Measurements from ENCODE around the gene P3H4. TPM values are rescaled to one million over a fixed set of nuclear protein-coding genes. Genes with fewer than 3 reads are reported as not detected.

Gene P3H4
- total RNA-seq, 2 experiments from 2014 or later = 1.5 to 2.0 TPM

GRCh38 chr17:41818024-41818423, 6.3 kb upstream of the P3H4 start:
- ATAC-seq = no peak
- H3K9me3 Mint-ChIP-seq (ENCODE audit: low read depth) = no peaks in the 10 kb centered on the region
- H3K27ac Mint-ChIP-seq = no peak overlapping the region
- H3K36me3 Mint-ChIP-seq (ENCODE audit: low read depth) = no peaks in the 10 kb centered on the region
- POLR2A ChIA-PET = interaction anchor here (0.5 to 0.7 kb wide), 2 partner anchors 154 to 527 kb away, joined by 4 to 5 read pairs; no protein-coding TSS in a partner anchor
- no peaks in the 10 kb centered on the region for H3K4me1 Mint-ChIP-seq
- intact Hi-C loops (cut with DNase I, micrococcal nuclease) = no loop called here
- H3K27me3 Mint-ChIP-seq = no peaks in the 10 kb centered on the region
- no peak for DNase-seq
- no peak overlapping the region for H3K4me3 Mint-ChIP-seq
- CTCF ChIA-PET = no interaction called here

- H3K36me3 Mint-ChIP-seq (ENCODE audit: low read depth) = no peaks in the 10 kb centered on the region
- intact Hi-C loops (cut with DNase I, micrococcal nuclease) = no loop called here
- ATAC-seq = no peak
- POLR2A ChIA-PET = no interaction called here
- CTCF ChIA-PET = interaction anchor here (0.7 kb wide), 1 partner anchor 24 kb away, joined by 4 read pairs; no protein-coding TSS in a partner anchor
- no peaks in the 10 kb centered on the region for H3K9me3 Mint-ChIP-seq (ENCODE audit: low read depth)
- H3K27me3 Mint-ChIP-seq = peaks cover 2% of the 10 kb centered on the region
- no peak for DNase-seq
- no peak overlapping the region for H3K27ac Mint-ChIP-seq
- H3K4me1 Mint-ChIP-seq = peaks cover 7% of the 10 kb centered on the region
- no peak overlapping the region for H3K4me3 Mint-ChIP-seq
Observed at GRCh38 chr17:41816637-41817320, 5.0 kb upstream of the P3H4 start.

DNA sequence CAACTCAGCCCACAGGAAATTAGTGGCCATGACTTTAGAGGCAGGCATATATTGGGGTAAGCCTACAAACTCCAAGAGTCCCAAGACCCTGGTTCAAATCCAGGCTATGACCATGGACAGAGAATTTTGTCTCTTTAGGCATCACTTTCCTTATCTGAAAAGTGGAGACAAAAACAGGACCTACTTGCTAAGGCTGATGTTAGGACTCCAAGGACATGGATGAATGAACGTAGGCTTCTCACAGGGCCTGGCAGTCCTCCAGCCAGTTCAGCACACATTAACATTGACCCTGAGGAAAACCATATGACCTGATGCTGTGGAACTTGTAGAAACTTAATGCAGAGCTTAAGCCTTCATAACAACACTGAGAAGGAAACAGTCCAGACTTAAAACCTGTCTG, 2.4 kb upstream of the P3H4 start:
- Mint-ChIP-seq H3K4me3 (no peak overlapping the region), H3K9me3 (ENCODE audit: low read depth) (no peaks in the 10 kb centered on the region), H3K27me3 (peaks cover 2% of the 10 kb centered on the region), H3K27ac (no peak overlapping the region), H3K4me1 (peaks cover 22% of the 10 kb centered on the region), H3K36me3 (ENCODE audit: low read depth) (no peaks in the 10 kb centered on the region)
- ATAC-seq = no peak
- intact Hi-C loops (cut with DNase I, micrococcal nuclease) = no loop called here
- ChIA-PET POLR2A (no interaction called here), CTCF (interaction anchor here (0.6 to 1.2 kb wide), 4 partner anchors 12 to 118 kb away, joined by 3 to 5 read pairs (median 4); no protein-coding TSS in a partner anchor)
- DNase-seq = no peak

DNA sequence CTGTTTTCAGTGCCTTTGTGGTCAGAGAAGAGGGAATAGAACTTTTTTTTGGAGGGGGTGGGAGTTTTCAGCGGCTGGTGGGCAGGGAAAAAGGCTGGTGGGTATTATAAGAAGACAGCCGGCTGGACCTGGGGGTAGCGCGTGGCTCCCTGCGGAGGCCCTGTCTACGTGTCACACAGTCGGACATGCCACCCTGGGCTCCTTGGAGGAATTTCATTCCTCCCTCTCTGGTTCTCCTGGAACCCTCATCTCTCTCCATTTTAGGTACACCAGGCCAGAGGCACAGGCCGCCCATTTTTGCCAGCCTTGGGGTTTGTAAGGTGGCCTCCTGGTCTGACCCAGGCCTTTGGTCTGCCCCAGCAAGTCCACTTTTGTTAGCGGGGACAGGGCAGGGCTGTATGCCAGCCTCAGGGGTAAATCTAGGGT, 2.0 kb upstream of the P3H4 start:
- Mint-ChIP-seq H3K27ac (no peak overlapping the region), H3K9me3 (ENCODE audit: low read depth) (no peaks in the 10 kb centered on the region), H3K36me3 (ENCODE audit: low read depth) (no peaks in the 10 kb centered on the region), H3K4me1 (peaks cover 22% of the 10 kb centered on the region), H3K4me3 (no peak overlapping the region), H3K27me3 (peaks cover 2% of the 10 kb centered on the region)
- no peak for DNase-seq
- intact Hi-C loops (cut with DNase I, micrococcal nuclease) = no loop called here
- ChIA-PET CTCF (interaction anchor here (0.7 kb wide), 1 partner anchor 108 kb away, joined by 3 read pairs; no protein-coding TSS in a partner anchor), POLR2A (no interaction called here)
- no peak for ATAC-seq

DNA sequence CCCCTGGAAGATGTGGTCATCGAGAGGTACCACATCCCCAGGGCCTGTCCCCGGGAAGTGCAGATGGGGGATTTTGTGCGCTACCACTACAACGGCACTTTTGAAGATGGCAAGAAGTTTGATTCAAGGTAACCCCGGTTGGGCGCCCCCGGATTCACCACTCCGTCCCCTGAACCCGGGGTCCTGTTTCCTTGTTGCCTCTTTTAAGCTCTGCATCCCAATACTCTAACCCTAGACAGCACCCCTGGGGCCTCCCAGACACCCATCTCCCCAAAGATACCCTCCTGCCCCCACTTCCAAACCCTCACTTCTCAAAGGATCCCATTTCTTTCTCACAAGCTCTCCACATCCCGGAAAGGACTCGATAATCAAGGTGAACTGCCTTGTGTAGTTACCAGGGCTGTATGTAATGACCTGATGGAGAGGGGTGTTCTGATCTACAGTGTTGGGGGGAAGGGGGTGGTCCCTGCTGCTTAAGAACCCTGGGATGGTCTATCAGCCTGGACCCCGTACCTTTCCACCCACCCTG, 1.5 kb upstream of the P3H4 start:
- H3K4me3 Mint-ChIP-seq = no peak overlapping the region
- DNase-seq = no peak
- ChIA-PET POLR2A (no interaction called here), CTCF (interaction anchor here (0.7 kb wide), 1 partner anchor 108 kb away, joined by 3 read pairs; no protein-coding TSS in a partner anchor)
- peaks cover 22% of the 10 kb centered on the region for H3K4me1 Mint-ChIP-seq
- H3K36me3 Mint-ChIP-seq (ENCODE audit: low read depth) = no peaks in the 10 kb centered on the region
- H3K27ac Mint-ChIP-seq = no peak overlapping the region
- H3K27me3 Mint-ChIP-seq = peaks cover 2% of the 10 kb centered on the region
- H3K9me3 Mint-ChIP-seq (ENCODE audit: low read depth) = no peaks in the 10 kb centered on the region
- intact Hi-C loops (cut with DNase I, micrococcal nuclease) = no loop called here
- no peak for ATAC-seq

DNA sequence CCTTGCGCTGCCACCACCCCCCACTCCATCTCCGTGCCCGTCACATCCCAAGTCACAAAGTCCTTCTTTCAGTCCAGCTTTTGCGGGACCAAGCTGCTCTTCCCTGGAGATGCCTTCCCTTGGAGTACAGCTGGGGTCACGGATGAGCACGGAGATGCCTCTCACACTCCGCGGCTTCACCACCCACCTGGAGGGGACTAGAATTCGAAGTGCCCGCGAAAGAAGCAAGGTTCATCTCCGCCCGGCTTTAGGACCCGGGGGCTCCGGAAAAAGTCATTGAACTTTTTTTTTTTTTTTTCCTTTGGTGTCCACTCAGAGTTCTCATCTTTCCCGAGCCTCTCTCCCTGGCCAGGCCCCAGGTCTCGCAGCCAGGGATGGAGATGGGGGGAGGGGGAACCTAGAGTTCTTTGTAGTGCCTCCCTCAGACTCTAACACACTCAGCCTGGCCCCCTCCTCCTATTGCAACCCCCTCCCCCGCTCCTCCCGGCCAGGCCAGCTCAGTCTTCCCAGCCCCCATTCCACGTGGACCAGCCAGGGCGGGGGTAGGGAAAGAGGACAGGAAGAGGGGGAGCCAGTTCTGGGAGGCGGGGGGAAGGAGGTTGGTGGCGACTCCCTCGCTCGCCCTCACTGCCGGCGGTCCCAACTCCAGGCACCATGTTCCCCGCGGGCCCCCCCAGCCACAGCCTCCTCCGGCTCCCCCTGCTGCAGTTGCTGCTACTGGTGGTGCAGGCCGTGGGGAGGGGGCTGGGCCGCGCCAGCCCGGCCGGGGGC, 817 bp upstream of the P3H4 start, which contains the start of gene FKBP10:
Gene FKBP10 (plus strand): TSS at position 624 of the 771 bp plus-strand sequence. CDS start 31 bp downstream, at position 655.
- intact Hi-C loops (cut with DNase I, micrococcal nuclease) = loop anchor here in 1 of 2 experiments (1.0 kb wide), 1 partner anchor 53 kb away; the partner anchor contains the start of gene KLHL11
- Mint-ChIP-seq H3K4me1 (peaks cover 22% of the 10 kb centered on the region), H3K27ac (peak within 1 kb of the TSS; percentile 58), H3K4me3 (peak within 1 kb of the TSS; percentile 76), H3K36me3 (ENCODE audit: low read depth) (no peaks in the 10 kb centered on the region), H3K27me3 (peaks cover 2% of the 10 kb centered on the region), H3K9me3 (ENCODE audit: low read depth) (no peaks in the 10 kb centered on the region)
- ChIA-PET CTCF (interaction anchor here (0.6 to 2.1 kb wide), 3 partner anchors 16 to 26 kb away, joined by 3 to 6 read pairs (median 3); partner anchors contain the start of gene JUP), POLR2A (no interaction called here)
- DNase-seq (peak; percentile 56), ATAC-seq (no peak)

DNA sequence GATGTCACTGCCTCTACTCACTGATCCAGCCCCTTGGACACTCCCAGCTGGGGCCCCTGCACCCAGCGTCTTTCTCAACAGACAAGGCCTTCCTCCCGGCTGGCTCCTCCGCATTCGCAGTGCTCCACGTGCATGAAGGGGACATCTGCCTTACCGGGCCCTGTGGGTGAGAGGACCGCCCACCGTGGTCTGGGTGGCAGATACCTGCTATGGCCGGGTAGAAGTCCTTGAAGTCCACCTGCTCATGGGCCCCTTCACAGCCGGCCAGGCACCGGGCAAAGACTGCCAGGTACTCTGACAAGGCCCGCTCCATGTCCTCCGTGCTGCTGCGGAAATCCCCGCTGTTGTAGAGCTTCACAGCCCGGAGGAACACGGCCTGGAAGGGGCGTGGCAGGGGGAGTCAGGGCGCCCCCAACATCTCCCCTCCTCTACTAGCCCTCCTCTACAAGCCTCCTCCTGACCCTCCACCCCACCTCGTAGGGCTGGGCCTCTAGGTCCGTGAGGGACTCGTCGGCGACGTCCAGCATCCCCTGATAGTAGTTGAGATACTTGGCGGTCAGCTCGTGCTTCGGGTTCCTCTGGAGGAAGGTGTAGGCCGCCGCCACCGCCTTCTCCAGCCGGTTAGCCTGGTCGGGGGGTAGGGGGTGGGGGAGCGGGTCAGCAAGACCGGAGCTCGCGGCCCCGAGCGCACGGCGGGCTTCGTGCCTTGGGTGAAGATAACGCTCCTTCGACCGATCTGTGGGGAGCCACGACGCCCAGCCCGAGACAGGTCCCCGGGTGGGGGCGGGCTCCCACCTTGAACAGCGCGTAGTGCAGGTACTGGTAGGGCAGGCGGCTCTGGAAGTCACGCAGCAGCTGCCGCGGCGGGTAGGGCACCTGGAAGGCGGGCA, 845 bp downstream of the P3H4 start:
- POLR2A ChIA-PET = interaction anchor here (0.5 to 1.0 kb wide), 2 partner anchors 13 to 24 kb away, joined by 3 read pairs; partner anchors contain the start of gene JUP
- H3K4me3 Mint-ChIP-seq = peak overlapping the region; percentile 76
- peak; percentile 24 for ATAC-seq

DNA sequence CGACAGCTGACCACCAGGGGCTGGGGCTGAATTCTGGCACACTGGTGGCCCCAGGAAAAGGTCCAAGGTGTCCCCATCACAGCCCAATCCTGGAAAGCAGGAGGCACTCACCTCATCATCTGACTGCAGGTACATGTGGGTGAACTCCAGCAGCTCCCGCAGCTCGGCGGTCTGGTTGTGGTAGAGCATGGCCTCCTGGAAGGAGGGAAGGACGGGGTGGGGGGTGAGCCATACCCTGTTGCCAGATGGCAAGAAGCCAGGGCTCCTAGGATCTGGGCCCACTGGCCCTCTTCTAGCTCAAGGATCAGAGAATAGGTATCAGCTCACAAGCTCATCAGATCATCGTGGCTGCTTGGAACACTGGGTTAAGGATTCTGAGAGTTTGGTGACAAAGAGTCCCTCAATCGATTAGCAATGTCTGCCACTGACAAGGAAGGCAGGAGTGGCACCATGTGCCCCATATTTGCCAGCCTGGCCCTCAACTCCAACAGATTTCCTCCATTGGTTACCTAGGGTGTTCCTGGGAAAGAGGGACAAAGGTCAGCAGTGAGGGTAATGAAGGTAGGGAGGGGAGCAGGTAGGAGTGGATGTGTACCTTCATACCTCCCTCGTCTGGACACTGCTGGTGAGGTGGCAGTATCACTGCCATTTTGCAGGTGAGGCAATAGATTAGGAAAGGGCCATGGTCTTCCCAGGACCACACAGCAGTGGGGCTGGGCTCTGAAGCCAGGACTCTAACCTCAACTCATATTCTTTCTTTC, 4.9 kb downstream of the P3H4 start:
- H3K36me3 Mint-ChIP-seq (ENCODE audit: low read depth) = no peaks in the 10 kb centered on the region
- no peaks in the 10 kb centered on the region for H3K27me3 Mint-ChIP-seq
- no peaks in the 10 kb centered on the region for H3K9me3 Mint-ChIP-seq (ENCODE audit: low read depth)
- H3K27ac Mint-ChIP-seq = no peak overlapping the region
- intact Hi-C loops (cut with DNase I, micrococcal nuclease) = no loop called here
- no peak overlapping the region for H3K4me3 Mint-ChIP-seq
- POLR2A ChIA-PET = no interaction called here
- DNase-seq = no peak
- CTCF ChIA-PET = interaction anchor here (0.6 kb wide), 1 partner anchor 1053 kb away, joined by 3 read pairs; no protein-coding TSS in a partner anchor
- no peak for ATAC-seq
- H3K4me1 Mint-ChIP-seq = peaks cover 15% of the 10 kb centered on the region

More for the DNA sequence above, 845 bp downstream of the P3H4 start:
- Mint-ChIP-seq H3K4me1 (peaks cover 22% of the 10 kb centered on the region), H3K27ac (no peak overlapping the region), H3K36me3 (ENCODE audit: low read depth) (no peaks in the 10 kb centered on the region), H3K9me3 (ENCODE audit: low read depth) (no peaks in the 10 kb centered on the region), H3K27me3 (peaks cover 2% of the 10 kb centered on the region)
- intact Hi-C loops (cut with DNase I, micrococcal nuclease) = loop anchor here in 1 of 2 experiments (1.0 to 2.0 kb wide), 2 partner anchors 24 to 72 kb away; no protein-coding TSS in a partner anchor
- DNase-seq = no peak
- CTCF ChIA-PET = interaction anchor here (0.7 to 2.1 kb wide), 14 partner anchors 9 to 687 kb away, joined by 3 to 6 read pairs (median 4); partner anchors contain the start of genes EIF1, JUP and KLHL11

DNA sequence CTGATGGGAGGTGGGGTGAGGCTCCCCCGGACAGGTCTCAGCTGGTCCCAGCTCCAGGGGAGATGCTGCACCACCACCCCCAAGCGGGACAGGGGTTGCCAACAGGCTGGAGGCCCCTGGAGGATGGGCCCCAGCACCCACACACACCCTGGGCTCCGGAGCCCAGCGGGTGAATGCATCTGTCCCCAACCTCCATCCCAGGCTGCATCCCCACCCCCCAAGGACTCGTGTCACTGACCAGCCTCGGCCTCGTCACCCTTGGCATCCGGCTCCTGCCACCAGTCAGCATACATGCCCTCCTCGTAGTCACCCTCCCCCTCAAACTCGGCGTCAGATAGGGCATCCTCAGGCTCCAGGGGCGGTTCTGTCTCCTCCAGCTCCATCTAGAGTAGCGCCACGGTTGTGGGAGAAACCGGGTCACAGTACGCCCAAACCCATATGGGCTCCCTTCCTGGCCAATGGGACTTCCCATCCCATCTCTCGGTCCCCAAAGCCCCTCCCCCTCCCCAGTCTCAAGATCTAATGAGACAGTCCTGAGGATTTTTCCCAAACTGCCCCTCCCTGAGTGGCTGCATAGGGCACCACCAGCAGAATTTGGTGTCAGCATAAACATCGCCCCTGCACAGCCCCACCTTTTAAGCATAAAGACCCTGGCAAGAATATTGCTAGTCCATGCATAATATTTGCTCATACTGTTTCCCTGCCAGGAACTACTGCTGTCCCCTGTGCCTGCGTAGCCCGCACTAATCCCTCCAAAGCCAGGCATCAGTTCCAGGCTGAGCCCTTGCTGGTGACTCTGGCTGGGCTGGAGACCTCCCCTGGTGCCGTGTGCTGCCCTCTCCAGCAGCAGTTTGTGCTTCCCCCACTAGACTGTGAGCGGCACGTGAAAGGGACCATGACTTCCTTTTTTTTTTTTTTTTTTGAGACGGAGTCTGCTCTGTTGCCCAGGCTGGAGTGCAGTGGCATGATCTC, 8.4 kb downstream of the P3H4 start:
- no peaks in the 10 kb centered on the region for H3K9me3 Mint-ChIP-seq (ENCODE audit: low read depth)
- no peaks in the 10 kb centered on the region for H3K27me3 Mint-ChIP-seq
- ATAC-seq = no peak
- H3K27ac Mint-ChIP-seq = no peak overlapping the region
- H3K4me3 Mint-ChIP-seq = no peak overlapping the region
- ChIA-PET CTCF (interaction anchor here (0.9 to 3.1 kb wide), 3 partner anchors 67 to 72 kb away, joined by 3 to 33 read pairs (median 4); partner anchors contain the start of gene HAP1), POLR2A (no interaction called here)
- DNase-seq = no peak
- no peaks in the 10 kb centered on the region for H3K36me3 Mint-ChIP-seq (ENCODE audit: low read depth)
- intact Hi-C loops (cut with DNase I, micrococcal nuclease) = no loop called here
- H3K4me1 Mint-ChIP-seq = peaks cover 4% of the 10 kb centered on the region
